Cardiac muscle cell (in vitro differentiated cells and primary cell): ENCODE data around the gene GTSE1. TPM values are rescaled to one million over a fixed set of nuclear protein-coding genes. Genes with fewer than 3 reads are reported as not detected.
A peak's percentile ranks its signal among the peaks of the same experiment; 100 is the strongest.

Experiments
- DNase-seq, 2 donors: peaks; one replicate each; pipeline versions ENCODE4 v3.0.0 to v3.0.0-alpha.2; 2010 to 2017; ENCODE audit warnings: low read depth in 1 of 2, low spot score in 1 of 2
- H3K27ac ChIP-seq: fragments of 200-600 bp; sonication (generic); 2 replicates; pipeline ENCODE4 v1.5.1; 2016
- H3K27me3 ChIP-seq: fragments of 200-600 bp; sonication (generic); 2 replicates; pipeline ENCODE4 v1.6.0; 2016; ENCODE audit warnings: control low read depth
- H3K36me3 ChIP-seq: fragments of 200-600 bp; sonication (generic); 2 replicates; pipeline ENCODE4 v1.5.1; 2016; ENCODE audit warnings: control low read depth
- H3K4me1 ChIP-seq: fragments of 200-600 bp; sonication (generic); 2 replicates; pipeline ENCODE4 v1.8.1; 2017; ENCODE audit warnings: low read depth, mild to moderate bottlenecking, mixed run types
- H3K4me3 ChIP-seq: fragments of 200-600 bp; sonication (generic); 2 replicates; pipeline ENCODE4 v1.5.1; 2016; ENCODE audit warnings: mild to moderate bottlenecking
- H3K9me3 ChIP-seq: fragments of 200-600 bp; sonication (generic); 2 replicates; pipeline ENCODE4 v1.5.1; 2017; ENCODE audit warnings: low read depth, mild to moderate bottlenecking, control low read depth
- CTCF ChIP-seq: IDR thresholded peaks from 2 replicates; pipeline ENCODE4 v1.5.1; 2012; ENCODE audit warnings: low read depth, mild to moderate bottlenecking, low read length
- polyA plus RNA-seq: library from polyadenylated mRNA; unstranded; fragments of >200 nt; fragmentation: Nextera tagmentation; extraction: Ambion mirVana; gene quantifications from 2 replicates; pipeline ENCODE4 v1.2.1, GENCODE V29; 2016
- total RNA-seq: library from RNA; depleted of rRNA; stranded (reverse); fragments of >200 nt; gene quantifications from 2 replicates; pipeline ENCODE4 v1.2.3, GENCODE V29; 2016

The GTSE1 gene
- total and polyA plus RNA-seq, 2 experiments from 2014 or later, result 5.4 to 28.7 TPM

- peaks cover 7% of the 10 kb centered on the region for H3K4me1 ChIP-seq
- no peaks in the 10 kb centered on the region for H3K27me3 ChIP-seq
- no peak overlapping the region for H3K4me3 ChIP-seq
- peaks cover 32% of the 10 kb centered on the region for H3K36me3 ChIP-seq
- H3K9me3 ChIP-seq, result no peaks in the 10 kb centered on the region
- no peak for TF ChIP-seq CTCF
- H3K27ac ChIP-seq, result no peak overlapping the region
- DNase-seq, result no peak
Measured at GRCh38 chr22:46337870-46338269, 41.2 kb downstream of the GTSE1 start.

- H3K27me3 ChIP-seq, result no peaks in the 10 kb centered on the region
- H3K4me1 ChIP-seq, result peaks cover 11% of the 10 kb centered on the region
- H3K4me3 ChIP-seq, result no peak overlapping the region
- no peak overlapping the region for H3K27ac ChIP-seq
- no peak for DNase-seq
- no peaks in the 10 kb centered on the region for H3K9me3 ChIP-seq
- no peak for TF ChIP-seq CTCF
- H3K36me3 ChIP-seq, result peaks cover 32% of the 10 kb centered on the region
Measured at GRCh38 chr22:46338636-46339035, 42.0 kb downstream of the GTSE1 start.

- Histone ChIP-seq H3K36me3 (peaks cover 32% of the 10 kb centered on the region), H3K4me3 (no peak overlapping the region), H3K27ac (no peak overlapping the region), H3K27me3 (no peaks in the 10 kb centered on the region), H3K4me1 (peaks cover 22% of the 10 kb centered on the region), H3K9me3 (no peaks in the 10 kb centered on the region)
- no peak for TF ChIP-seq CTCF
- DNase-seq, result no peak
Measured at GRCh38 chr22:46339956-46340355, 43.3 kb downstream of the GTSE1 start.

GRCh38 chr22:46340676-46341075, 44.0 kb downstream of the GTSE1 start:
- DNase-seq, result no peak
- H3K4me3 ChIP-seq, result no peak overlapping the region
- H3K36me3 ChIP-seq, result peaks cover 32% of the 10 kb centered on the region
- no peak for TF ChIP-seq CTCF
- H3K27ac ChIP-seq, result no peak overlapping the region
- H3K9me3 ChIP-seq, result no peaks in the 10 kb centered on the region
- H3K27me3 ChIP-seq, result no peaks in the 10 kb centered on the region
- H3K4me1 ChIP-seq, result peaks cover 27% of the 10 kb centered on the region

DNA sequence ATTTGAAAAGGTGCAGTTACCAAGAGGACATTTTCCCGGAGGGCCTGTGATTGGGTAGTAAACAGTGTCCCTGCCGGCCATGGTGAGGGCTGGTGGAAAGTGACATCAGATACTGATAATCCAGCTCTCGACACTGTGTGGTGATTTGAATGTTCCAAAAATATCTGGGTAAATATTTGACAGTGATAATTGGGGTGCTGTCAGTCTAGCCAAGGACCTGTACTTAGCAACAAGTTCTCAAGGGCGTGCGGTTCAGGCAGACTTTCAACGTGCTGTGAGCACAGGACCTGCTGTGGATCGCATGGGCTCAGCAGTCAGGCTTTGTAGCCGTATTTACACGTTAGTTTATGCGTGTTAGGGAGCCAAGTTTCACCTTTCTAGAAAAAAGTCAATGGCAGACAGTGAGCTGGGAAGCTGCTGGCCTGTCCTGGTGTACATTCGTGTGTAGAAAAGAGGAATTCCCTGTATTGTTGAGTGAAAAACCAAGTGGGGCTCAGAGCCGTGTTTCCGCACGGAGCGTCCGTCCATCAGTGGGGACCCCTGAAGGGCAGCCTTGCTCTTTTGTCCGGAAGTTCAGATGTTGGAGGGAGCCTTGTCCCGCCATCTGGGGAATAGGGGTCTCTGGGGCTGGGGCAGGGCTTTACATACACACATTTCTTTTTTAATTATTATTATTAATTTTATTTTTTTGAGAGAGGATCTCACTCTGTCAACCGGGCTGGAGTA, 50.2 kb downstream of the GTSE1 start:
- Histone ChIP-seq H3K27me3 (no peaks in the 10 kb centered on the region), H3K4me3 (no peak overlapping the region), H3K4me1 (peaks cover 63% of the 10 kb centered on the region), H3K36me3 (peaks cover 22% of the 10 kb centered on the region), H3K27ac (peak overlapping the region; percentile 92), H3K9me3 (no peaks in the 10 kb centered on the region)
- peak in 1 of 2 donors; percentile 94 for DNase-seq
- TF ChIP-seq CTCF, result no peak
